ENCODE measurements around the gene OR6Q1.

DNA sequence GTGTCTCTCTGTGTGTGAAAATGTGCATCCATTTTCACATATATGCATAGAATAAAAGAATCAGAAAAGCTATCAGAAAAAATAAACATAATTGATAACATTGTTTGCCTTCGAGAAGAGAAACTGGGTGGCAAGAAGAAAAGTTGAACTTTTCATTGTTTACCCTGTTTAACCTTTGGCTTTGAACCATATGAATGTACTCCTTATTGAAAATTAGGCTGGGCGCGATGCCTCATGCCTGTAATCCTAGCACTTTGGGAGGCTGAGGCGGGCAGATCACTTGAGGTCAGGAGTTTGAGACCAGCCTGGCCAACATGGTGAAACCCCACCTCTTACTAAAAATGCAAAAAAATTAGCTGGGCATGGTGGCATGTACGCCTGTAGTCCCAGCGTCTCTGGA lies 19.0 kb upstream of the OR6Q1 start:
- no peak for TF ChIP-seq EZH2 (IDR thresholded peaks at IDR 0.05; ENCODE audit: borderline replicate concordance, low read depth, low read length, severe bottlenecking)
- TF ChIP-seq, protein P1, sequence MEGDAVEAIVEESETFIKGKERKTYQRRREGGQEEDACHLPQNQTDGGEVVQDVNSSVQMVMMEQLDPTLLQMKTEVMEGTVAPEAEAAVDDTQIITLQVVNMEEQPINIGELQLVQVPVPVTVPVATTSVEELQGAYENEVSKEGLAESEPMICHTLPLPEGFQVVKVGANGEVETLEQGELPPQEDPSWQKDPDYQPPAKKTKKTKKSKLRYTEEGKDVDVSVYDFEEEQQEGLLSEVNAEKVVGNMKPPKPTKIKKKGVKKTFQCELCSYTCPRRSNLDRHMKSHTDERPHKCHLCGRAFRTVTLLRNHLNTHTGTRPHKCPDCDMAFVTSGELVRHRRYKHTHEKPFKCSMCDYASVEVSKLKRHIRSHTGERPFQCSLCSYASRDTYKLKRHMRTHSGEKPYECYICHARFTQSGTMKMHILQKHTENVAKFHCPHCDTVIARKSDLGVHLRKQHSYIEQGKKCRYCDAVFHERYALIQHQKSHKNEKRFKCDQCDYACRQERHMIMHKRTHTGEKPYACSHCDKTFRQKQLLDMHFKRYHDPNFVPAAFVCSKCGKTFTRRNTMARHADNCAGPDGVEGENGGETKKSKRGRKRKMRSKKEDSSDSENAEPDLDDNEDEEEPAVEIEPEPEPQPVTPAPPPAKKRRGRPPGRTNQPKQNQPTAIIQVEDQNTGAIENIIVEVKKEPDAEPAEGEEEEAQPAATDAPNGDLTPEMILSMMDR (IDR thresholded peaks at IDR 0.05; ENCODE audit: borderline replicate concordance, extremely low read depth, low read length, poor library complexity, severe bottlenecking): no peak

Data from DND-41 (cell line).